ENCODE data around the gene FAM163B.

Gene FAM163B

DNA sequence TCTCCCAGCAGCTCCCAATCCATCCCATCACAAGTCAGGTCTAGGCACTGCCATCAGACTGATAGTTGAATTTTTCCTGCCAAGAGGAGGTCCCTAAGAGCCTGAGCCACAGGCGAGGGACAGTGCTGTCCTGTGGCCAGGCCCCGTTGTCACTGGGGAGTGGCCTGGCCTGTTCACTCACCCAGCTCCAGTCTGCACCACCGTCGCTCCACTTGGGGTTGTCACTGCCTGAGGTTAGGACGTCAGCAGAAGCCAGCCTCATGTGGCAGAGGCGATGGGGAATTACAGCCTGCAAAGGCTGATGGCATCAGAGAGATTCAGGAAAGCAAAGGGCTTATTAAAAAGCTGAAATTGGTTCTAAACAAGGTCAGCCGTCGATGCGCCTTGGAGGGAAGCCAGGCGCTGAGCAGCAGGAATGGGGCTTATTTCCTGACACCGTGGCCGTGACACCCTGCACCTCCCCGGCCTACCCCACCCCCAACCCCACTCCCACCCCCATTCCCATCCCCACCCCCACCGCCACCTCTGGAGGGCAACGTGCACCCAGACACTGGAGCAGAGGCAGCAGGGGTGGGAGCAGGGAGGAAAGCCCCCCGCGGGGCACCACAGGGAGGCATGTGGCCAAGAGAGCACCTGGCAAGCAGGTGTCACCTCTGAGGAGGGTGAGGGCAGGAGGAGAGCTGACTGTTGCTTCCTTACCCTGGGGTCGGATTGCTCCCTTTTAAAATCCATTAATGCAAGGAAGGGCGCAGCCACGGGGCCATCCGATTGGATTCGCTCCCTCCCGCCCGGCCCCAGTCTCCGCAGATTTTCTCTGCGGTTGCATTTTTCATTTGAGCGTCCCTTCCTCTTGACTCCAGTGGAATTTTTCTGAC lies 23.9 kb upstream of the FAM163B start:
- no peaks in the 10 kb centered on the region for H3F3A ChIP-seq (ENCODE audit: insufficient read depth, low read length)
- no peaks in the 10 kb centered on the region for H3K9me3 ChIP-seq (ENCODE audit: low read length)
- no peak overlapping the region for H3K4me2 ChIP-seq (ENCODE audit: low read length)
- H3K9ac ChIP-seq (ENCODE audit: low read length), result no peak overlapping the region
- TF ChIP-seq, protein P1, sequence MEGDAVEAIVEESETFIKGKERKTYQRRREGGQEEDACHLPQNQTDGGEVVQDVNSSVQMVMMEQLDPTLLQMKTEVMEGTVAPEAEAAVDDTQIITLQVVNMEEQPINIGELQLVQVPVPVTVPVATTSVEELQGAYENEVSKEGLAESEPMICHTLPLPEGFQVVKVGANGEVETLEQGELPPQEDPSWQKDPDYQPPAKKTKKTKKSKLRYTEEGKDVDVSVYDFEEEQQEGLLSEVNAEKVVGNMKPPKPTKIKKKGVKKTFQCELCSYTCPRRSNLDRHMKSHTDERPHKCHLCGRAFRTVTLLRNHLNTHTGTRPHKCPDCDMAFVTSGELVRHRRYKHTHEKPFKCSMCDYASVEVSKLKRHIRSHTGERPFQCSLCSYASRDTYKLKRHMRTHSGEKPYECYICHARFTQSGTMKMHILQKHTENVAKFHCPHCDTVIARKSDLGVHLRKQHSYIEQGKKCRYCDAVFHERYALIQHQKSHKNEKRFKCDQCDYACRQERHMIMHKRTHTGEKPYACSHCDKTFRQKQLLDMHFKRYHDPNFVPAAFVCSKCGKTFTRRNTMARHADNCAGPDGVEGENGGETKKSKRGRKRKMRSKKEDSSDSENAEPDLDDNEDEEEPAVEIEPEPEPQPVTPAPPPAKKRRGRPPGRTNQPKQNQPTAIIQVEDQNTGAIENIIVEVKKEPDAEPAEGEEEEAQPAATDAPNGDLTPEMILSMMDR (IDR thresholded peaks at IDR 0.05; ENCODE audit: low read length), result no peak
- TF ChIP-seq EZH2 (IDR thresholded peaks at IDR 0.05; ENCODE audit: borderline replicate concordance, low read length), result no peak
- no peak overlapping the region for H2AFZ ChIP-seq (ENCODE audit: low read length)
- H3K4me1 ChIP-seq (ENCODE audit: insufficient read depth, low read length, severe bottlenecking), result no peaks in the 10 kb centered on the region
- no peaks in the 10 kb centered on the region for H4K20me1 ChIP-seq (ENCODE audit: insufficient read depth, low read length)
- 0 out of 2 replicates have a peak, but pooled peaks cover 5% of the 10 kb centered on the region for H3K27me3 ChIP-seq (ENCODE audit: insufficient read depth, low read length)
- no peak overlapping the region for H3K27ac ChIP-seq (ENCODE audit: low read depth, low read length, poor library complexity, severe bottlenecking)
- no peaks in the 10 kb centered on the region for H3K79me2 ChIP-seq (ENCODE audit: insufficient read depth, low read length)
- no peaks in the 10 kb centered on the region for H3K36me3 ChIP-seq (ENCODE audit: insufficient read depth, low read length)
- H3K9me2 ChIP-seq (ENCODE audit: low read depth, low read length), result no peaks in the 10 kb centered on the region
- H3K4me3 ChIP-seq (ENCODE audit: low read depth, low read length, poor library complexity, severe bottlenecking), result no peak overlapping the region

DNA sequence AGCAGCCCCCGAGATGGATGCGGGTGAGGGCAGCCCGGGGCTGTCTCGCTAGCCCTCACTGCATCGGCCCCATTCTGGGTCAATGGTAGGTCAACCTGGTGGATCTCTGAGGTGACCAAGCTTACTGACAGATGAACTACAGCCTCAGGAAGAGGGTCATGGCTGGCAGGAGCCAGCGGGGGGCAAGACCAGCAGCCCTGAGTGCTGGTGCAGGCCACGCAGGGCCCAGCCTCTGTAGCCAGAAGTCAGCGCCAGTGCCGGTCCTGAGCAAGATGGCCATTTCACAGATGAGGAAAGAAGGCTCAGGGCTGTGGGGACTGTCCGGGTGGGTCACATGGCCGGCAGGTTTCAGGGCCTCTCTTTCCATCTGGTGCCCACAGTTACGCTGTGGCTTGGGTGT lies 21.9 kb upstream of the FAM163B start:
- no peak overlapping the region for H3K27ac ChIP-seq (ENCODE audit: low read depth, low read length, poor library complexity, severe bottlenecking)
- H3K9me2 ChIP-seq (ENCODE audit: low read depth, low read length), result no peaks in the 10 kb centered on the region
- no peaks in the 10 kb centered on the region for H4K20me1 ChIP-seq (ENCODE audit: insufficient read depth, low read length)
- no peaks in the 10 kb centered on the region for H3F3A ChIP-seq (ENCODE audit: insufficient read depth, low read length)
- no peak overlapping the region for H2AFZ ChIP-seq (ENCODE audit: low read length)
- TF ChIP-seq, protein P1 (IDR thresholded peaks at IDR 0.05; ENCODE audit: low read length), result no peak
- no peak for TF ChIP-seq EZH2 (IDR thresholded peaks at IDR 0.05; ENCODE audit: borderline replicate concordance, low read length)
- H3K79me2 ChIP-seq (ENCODE audit: insufficient read depth, low read length), result no peaks in the 10 kb centered on the region
- H3K4me2 ChIP-seq (ENCODE audit: low read length), result no peak overlapping the region
- peaks cover 5% of the 10 kb centered on the region; the same call in 1 of the 2 replicates for H3K27me3 ChIP-seq (ENCODE audit: insufficient read depth, low read length)
- no peaks in the 10 kb centered on the region for H3K36me3 ChIP-seq (ENCODE audit: insufficient read depth, low read length)
- H3K4me3 ChIP-seq (ENCODE audit: low read depth, low read length, poor library complexity, severe bottlenecking), result no peak overlapping the region
- H3K9me3 ChIP-seq (ENCODE audit: low read length), result no peaks in the 10 kb centered on the region
- no peaks in the 10 kb centered on the region for H3K4me1 ChIP-seq (ENCODE audit: insufficient read depth, low read length, severe bottlenecking)
- no peak overlapping the region for H3K9ac ChIP-seq (ENCODE audit: low read length)

DNA sequence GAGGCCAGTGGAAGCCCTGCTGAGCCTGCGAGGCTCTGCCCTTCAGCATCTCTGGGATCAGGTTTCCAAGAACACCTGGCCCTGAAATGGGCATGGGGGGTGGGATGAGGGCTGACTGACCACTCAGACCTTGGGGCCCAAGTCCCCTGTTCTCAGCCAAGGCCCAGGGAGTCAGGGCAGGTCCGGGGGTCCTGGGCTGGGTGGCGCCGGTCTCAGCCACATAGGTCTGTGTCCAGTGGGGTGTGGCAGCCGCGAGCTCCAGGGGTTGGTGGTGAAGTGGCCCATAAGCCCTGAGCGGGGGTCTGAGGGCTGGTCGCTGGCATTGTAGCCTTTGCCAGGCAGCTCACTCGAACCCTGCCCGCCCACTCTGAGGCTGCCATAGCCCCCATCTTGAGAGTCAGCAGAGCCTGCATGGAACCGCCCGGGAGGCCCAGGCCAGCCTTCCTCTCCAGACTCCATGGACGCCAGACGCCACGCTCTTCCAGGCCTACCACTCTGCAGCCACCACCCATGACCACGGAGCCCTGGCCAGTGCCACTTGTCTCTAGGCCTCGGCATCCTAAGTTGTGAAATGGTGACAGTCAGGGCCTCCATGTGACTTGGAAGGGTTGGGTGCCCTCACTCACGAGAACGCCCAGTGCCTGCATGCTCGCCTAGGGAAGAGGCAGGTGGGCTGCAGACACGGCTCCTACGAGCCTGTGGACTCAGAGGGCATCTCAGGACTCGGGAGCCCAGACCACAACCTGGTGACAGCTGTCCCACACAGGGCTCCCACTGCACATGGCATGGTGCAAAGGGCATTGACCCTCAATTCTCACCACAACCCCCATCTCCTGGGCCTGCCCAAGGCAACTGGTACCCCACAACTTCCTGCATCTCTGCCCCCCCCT lies 20.3 kb upstream of the FAM163B start:
- H3K27ac ChIP-seq (ENCODE audit: low read depth, low read length, poor library complexity, severe bottlenecking), result no peak overlapping the region
- peaks cover 5% of the 10 kb centered on the region; the same call in 1 of the 2 replicates for H3K27me3 ChIP-seq (ENCODE audit: insufficient read depth, low read length)
- no peaks in the 10 kb centered on the region for H3K36me3 ChIP-seq (ENCODE audit: insufficient read depth, low read length)
- no peak for TF ChIP-seq EZH2 (IDR thresholded peaks at IDR 0.05; ENCODE audit: borderline replicate concordance, low read length)
- TF ChIP-seq, protein P1 (IDR thresholded peaks at IDR 0.05; ENCODE audit: low read length), result no peak
- H4K20me1 ChIP-seq (ENCODE audit: insufficient read depth, low read length), result no peaks in the 10 kb centered on the region
- no peak overlapping the region for H3K4me2 ChIP-seq (ENCODE audit: low read length)
- no peak overlapping the region for H3K9ac ChIP-seq (ENCODE audit: low read length)
- no peaks in the 10 kb centered on the region for H3K9me2 ChIP-seq (ENCODE audit: low read depth, low read length)
- no peak overlapping the region for H3K4me3 ChIP-seq (ENCODE audit: low read depth, low read length, poor library complexity, severe bottlenecking)
- H3K4me1 ChIP-seq (ENCODE audit: insufficient read depth, low read length, severe bottlenecking), result no peaks in the 10 kb centered on the region
- H2AFZ ChIP-seq (ENCODE audit: low read length), result no peak overlapping the region
- no peaks in the 10 kb centered on the region for H3K79me2 ChIP-seq (ENCODE audit: insufficient read depth, low read length)
- H3K9me3 ChIP-seq (ENCODE audit: low read length), result no peaks in the 10 kb centered on the region
- H3F3A ChIP-seq (ENCODE audit: insufficient read depth, low read length), result no peaks in the 10 kb centered on the region
